GM12878 (cell line): ENCODE measurements around the gene CTR9. TPM values are rescaled to one million over a fixed set of nuclear protein-coding genes. Genes with fewer than 3 reads are reported as not detected.

Experiments used
- ATAC-seq: fragments of 200-7000 bp; cut with Tn5 transposase; 3 replicates; pipeline ENCODE4 v1.9.1; 2020; ENCODE audit warnings: mild to moderate bottlenecking, moderate library complexity
- BruUV-seq: library from RNA; stranded (reverse); fragments of 400-500 nt; replicated peaks from 2 replicates; lab custom pipeline; 2021; lab: Mats Ljungman, UMichigan
- CTCF ChIA-PET: fragments of 300-600 bp; sonication (Branson Sonifier 250); formaldehyde crosslinking; extraction: SDS; loops from one replicate; lab custom pipeline; 2021; ENCODE audit warnings: inconsistent platforms; lab: Yijun Ruan, JAX
- POLR2A ChIA-PET: fragments of 350-600 bp; formaldehyde crosslinking; extraction: SDS; loops from one replicate; lab custom pipeline; 2021; ENCODE audit warnings: inconsistent platforms; lab: Charles Lee
- RAD21 ChIA-PET: fragments of 300-600 bp; sonication (Branson Sonifier 250); formaldehyde crosslinking; loops from one replicate; lab custom pipeline; 2023; ENCODE audit warnings: antibody characterized with exemption; ENCODE audit not compliant: unreplicated experiment; lab: Charles Lee
- SMC1A ChIA-PET: fragments of 300-600 bp; sonication (Branson Sonifier 250); formaldehyde crosslinking; loops from one replicate; lab custom pipeline; 2023; ENCODE audit not compliant: unreplicated experiment, uncharacterized antibody; lab: Charles Lee
- DNase-seq: peaks from one replicate; pipeline ENCODE4 v3.0.0-alpha.2; 2011; ENCODE audit warnings: low read depth, low spot score
- FAIRE-seq: peaks from 3 replicates; lab custom pipeline; 2011; peaks lifted over from hg19 to GRCh38; lab: Jason Lieb, UNC
- H2AFZ ChIP-seq: 2 replicates; pipeline ENCODE4 v1.6.0; 2011; ENCODE audit warnings: low read depth, low read length, control low read depth; ENCODE audit not compliant: control insufficient read depth
- H3K27ac ChIP-seq: 2 replicates; pipeline ENCODE4 v1.5.1; 2011; ENCODE audit warnings: control low read depth; ENCODE audit not compliant: control insufficient read depth, insufficient read depth
- H3K27me3 ChIP-seq, 2 experiments: replicated peaks in 1 of 2; 2 replicates each; pipeline versions ENCODE4 v1.6.0 to v1.6.1; 2011; ENCODE audit warnings: low read length in 1 of 2; ENCODE audit not compliant: control insufficient read depth in 2 of 2, insufficient read depth in 2 of 2
- H3K36me3 ChIP-seq, 2 experiments: 2 replicates each; pipeline ENCODE4 v1.5.1; 2011; ENCODE audit warnings: low read length in 1 of 2; ENCODE audit not compliant: control insufficient read depth in 2 of 2, insufficient read depth in 2 of 2
- H3K4me1 ChIP-seq: 2 replicates; pipeline ENCODE4 v1.6.1; 2011; ENCODE audit warnings: mild to moderate bottlenecking, low read length, moderate library complexity, mixed read lengths; ENCODE audit not compliant: control insufficient read depth, insufficient read depth
- H3K4me2 ChIP-seq: 2 replicates; pipeline ENCODE4 v1.6.0; 2011; ENCODE audit warnings: control low read depth; ENCODE audit not compliant: control insufficient read depth, insufficient read depth
- H3K4me3 ChIP-seq: fragments of 200-600 bp; sonication (generic); 2 replicates; pipeline ENCODE4 v1.5.1; 2016
- H3K79me2 ChIP-seq: 2 replicates; pipeline ENCODE4 v1.6.0; 2011; ENCODE audit warnings: low read length; ENCODE audit not compliant: control insufficient read depth, insufficient read depth
- H3K9ac ChIP-seq: 2 replicates; pipeline ENCODE4 v1.8.0; 2011; ENCODE audit warnings: low read length, control low read depth, mixed read lengths; ENCODE audit not compliant: control insufficient read depth, insufficient read depth
- H3K9me3 ChIP-seq: replicated peaks from 3 replicates; pipeline ENCODE4 v1.5.1; 2011; ENCODE audit warnings: mild to moderate bottlenecking, low read length; ENCODE audit not compliant: control insufficient read depth, insufficient read depth
- H4K20me1 ChIP-seq: 2 replicates; pipeline ENCODE4 v1.6.0; 2011; ENCODE audit not compliant: control insufficient read depth, insufficient read depth
- CUX1 ChIP-seq: IDR thresholded peaks from 2 replicates; pipeline ENCODE4 v1.6.1; 2012; ENCODE audit warnings: improper control_type of control experiment, low read depth, low read length; ENCODE audit not compliant: insufficient replicate concordance
- FOXM1 ChIP-seq: IDR thresholded peaks from 2 replicates; pipeline ENCODE4 v1.6.1; 2012; ENCODE audit warnings: low read depth, mild to moderate bottlenecking, inconsistent platforms, low read length, moderate library complexity
- IKZF1 ChIP-seq: fragments of 450-650 bp; conservative IDR thresholded peaks from 2 replicates; pipeline ENCODE4 v1.6.1; 2017; ENCODE audit warnings: antibody characterized with exemption, mild to moderate bottlenecking
- NFXL1 ChIP-seq: fragments of 450-650 bp; IDR thresholded peaks from 2 replicates; pipeline ENCODE4 v1.6.1; 2017; ENCODE audit warnings: antibody characterized with exemption, mild to moderate bottlenecking, borderline replicate concordance
- RFX5 ChIP-seq: IDR thresholded peaks from 2 replicates; pipeline ENCODE4 v1.6.1; 2011; ENCODE audit warnings: low read depth, low read length, improper control_type of control experiment
- SIN3A ChIP-seq: IDR thresholded peaks from 2 replicates; pipeline ENCODE4 v1.6.1; 2012; ENCODE audit warnings: low read depth, low read length, improper control_type of control experiment
- TAF1 ChIP-seq: IDR thresholded peaks from 2 replicates; pipeline ENCODE4 v1.6.1; 2011; ENCODE audit warnings: mild to moderate bottlenecking, low read depth, low read length, borderline replicate concordance
- TCF3 ChIP-seq: IDR thresholded peaks from 2 replicates; pipeline ENCODE4 v1.6.1; 2012; ENCODE audit warnings: low read depth, mild to moderate bottlenecking, low read length, borderline replicate concordance; ENCODE audit not compliant: insufficient read depth
- YY1 ChIP-seq: IDR thresholded peaks from 2 replicates; pipeline ENCODE4 v1.6.1; 2011; ENCODE audit warnings: low read depth, mild to moderate bottlenecking, low read length
- WGBS: methylation state at CpG from one replicate; pipeline ENCODE4 v1.1.6; 2016; ENCODE audit warnings: low lambda C conversion rate; ENCODE audit not compliant: insufficient replicate concordance, insufficient coverage; ENCODE audit errors: missing lambda C conversion rate; 5-methylcytosine and 5-hydroxymethylcytosine counted together
- in situ Hi-C: fragments of 300-500 bp; cut with MboI; formaldehyde crosslinking; loops from 9 replicates; pipeline ENCODE4 v1.14.3; 2018; ENCODE audit warnings: mixed read lengths
- intact Hi-C: fragments of 100-400 bp; cut with micrococcal nuclease; formaldehyde crosslinking; loops from one replicate; pipeline ENCODE4 v1.14.2; 2022; ENCODE audit not compliant: unreplicated experiment
- polyA plus RNA-seq, 11 experiments: library from polyadenylated mRNA; depleted of rRNA in 4 of 11; unstranded in 6 of 11; stranded (reverse) in 5 of 11; fragments of >200 nt; fragmentation: Nextera tagmentation in 4 of 11; fragmentation: Illumina TruSeq in 1 of 11; extraction: Ambion mirVana in 4 of 11; extraction: Trizol in 1 of 11; gene quantifications; 1 replicate in 1 of 11; 2 replicates in 10 of 11; pipeline versions ENCODE4 v1.2.1 to v1.2.3, GENCODE V29; 2011 to 2016; ENCODE audit warnings: inconsistent platforms in 2 of 11, missing spikeins in 2 of 11, low read depth in 1 of 11
- total RNA-seq, 4 experiments: library from RNA; depleted of rRNA in 3 of 4; stranded (reverse); fragments of >200 nt in 3 of 4; fragmentation: Illumina TruSeq in 1 of 4; extraction: Trizol in 1 of 4; gene quantifications; 2 replicates each; pipeline versions ENCODE4 v1.2.1 to v1.2.3, GENCODE V29; 2013 to 2021
- TF ChIP-seq, protein P1 (sequence below): fragments of 450-650 bp; IDR thresholded peaks from 2 replicates; pipeline ENCODE4 v1.6.1; 2017; ENCODE audit warnings: mild to moderate bottlenecking, low read depth, inconsistent platforms; ENCODE audit not compliant: poor library complexity, severe bottlenecking

Gene CTR9
- total and polyA plus RNA-seq, 10 of the 15 experiments (the other 5 are each of a cell fraction or from before 2014, with no cell fraction given) = 13.9 to 54.9 (median 28.9) TPM

- RAD21 ChIA-PET = no interaction called here
- CTCF ChIA-PET = interaction anchor here (0.7 kb wide), 1 partner anchor 35 kb away, joined by 3 read pairs; no protein-coding TSS in a partner anchor
- no TSS peak for BruUV-seq
- ATAC-seq (peak; percentile 75), FAIRE-seq (no peak)
- no peaks in the 10 kb centered on the region for H3K79me2 ChIP-seq
- H4K20me1 ChIP-seq = no peaks in the 10 kb centered on the region
- no peaks in the 10 kb centered on the region for H3K27me3 ChIP-seq
- H3K4me1 ChIP-seq = peaks cover 8% of the 10 kb centered on the region; the same call in 1 of the 2 replicates
- H3K4me3 ChIP-seq = peak overlapping the region; percentile 7
- H3K4me2 ChIP-seq = peak overlapping the region; percentile 61
- no peaks in the 10 kb centered on the region for H3K9me3 ChIP-seq
- SMC1A ChIA-PET = interaction anchor here (0.9 kb wide), 1 partner anchor 14 kb away, joined by 3 read pairs; the partner anchor contains the start of gene EIF4G2
- TF ChIP-seq CUX1 = no peak
- no peak for TF ChIP-seq IKZF1
- TF ChIP-seq NFXL1 = no peak
- TF ChIP-seq TAF1 = no peak
- TF ChIP-seq RFX5 = peak; percentile 83
- no peak for TF ChIP-seq FOXM1
- TF ChIP-seq SIN3A = no peak
- TF ChIP-seq TCF3 = no peak
- TF ChIP-seq, protein P1, sequence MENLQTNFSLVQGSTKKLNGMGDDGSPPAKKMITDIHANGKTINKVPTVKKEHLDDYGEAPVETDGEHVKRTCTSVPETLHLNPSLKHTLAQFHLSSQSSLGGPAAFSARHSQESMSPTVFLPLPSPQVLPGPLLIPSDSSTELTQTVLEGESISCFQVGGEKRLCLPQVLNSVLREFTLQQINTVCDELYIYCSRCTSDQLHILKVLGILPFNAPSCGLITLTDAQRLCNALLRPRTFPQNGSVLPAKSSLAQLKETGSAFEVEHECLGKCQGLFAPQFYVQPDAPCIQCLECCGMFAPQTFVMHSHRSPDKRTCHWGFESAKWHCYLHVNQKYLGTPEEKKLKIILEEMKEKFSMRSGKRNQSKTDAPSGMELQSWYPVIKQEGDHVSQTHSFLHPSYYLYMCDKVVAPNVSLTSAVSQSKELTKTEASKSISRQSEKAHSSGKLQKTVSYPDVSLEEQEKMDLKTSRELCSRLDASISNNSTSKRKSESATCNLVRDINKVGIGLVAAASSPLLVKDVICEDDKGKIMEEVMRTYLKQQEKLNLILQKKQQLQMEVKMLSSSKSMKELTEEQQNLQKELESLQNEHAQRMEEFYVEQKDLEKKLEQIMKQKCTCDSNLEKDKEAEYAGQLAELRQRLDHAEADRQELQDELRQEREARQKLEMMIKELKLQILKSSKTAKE = no peak
- 0 out of 2 replicates have a peak, but pooled peaks have one; percentile 11 for TF ChIP-seq YY1
- TF ChIP-seq, all 136 proteins: peak for 2
- peak; percentile 15 for DNase-seq
- Histone ChIP-seq H3K9ac (no peak overlapping the region), H2AFZ (peak overlapping the region; percentile 53), H3K27ac (0 out of 2 replicates have a peak overlapping the region, but pooled peaks have one; percentile 45), H3K36me3 (no peaks in the 10 kb centered on the region)
- WGBS = 100% methylated on average over 2 of the region's 2 CpGs
- intact Hi-C loops = loop anchor here (5.0 kb wide), 1 partner anchor 34 kb away; the partner anchor contains the start of gene ZBED5
- in situ Hi-C loops = no loop called here
- POLR2A ChIA-PET = no interaction called here
These were observed 72.1 kb downstream of the CTR9 start for GRCh38 chr11:10823152-10823579.
